ENCODE results near the gene RFPL4A.
A peak's percentile ranks its signal among the peaks of the same experiment; 100 is the strongest.

RFPL4A gene

DNA sequence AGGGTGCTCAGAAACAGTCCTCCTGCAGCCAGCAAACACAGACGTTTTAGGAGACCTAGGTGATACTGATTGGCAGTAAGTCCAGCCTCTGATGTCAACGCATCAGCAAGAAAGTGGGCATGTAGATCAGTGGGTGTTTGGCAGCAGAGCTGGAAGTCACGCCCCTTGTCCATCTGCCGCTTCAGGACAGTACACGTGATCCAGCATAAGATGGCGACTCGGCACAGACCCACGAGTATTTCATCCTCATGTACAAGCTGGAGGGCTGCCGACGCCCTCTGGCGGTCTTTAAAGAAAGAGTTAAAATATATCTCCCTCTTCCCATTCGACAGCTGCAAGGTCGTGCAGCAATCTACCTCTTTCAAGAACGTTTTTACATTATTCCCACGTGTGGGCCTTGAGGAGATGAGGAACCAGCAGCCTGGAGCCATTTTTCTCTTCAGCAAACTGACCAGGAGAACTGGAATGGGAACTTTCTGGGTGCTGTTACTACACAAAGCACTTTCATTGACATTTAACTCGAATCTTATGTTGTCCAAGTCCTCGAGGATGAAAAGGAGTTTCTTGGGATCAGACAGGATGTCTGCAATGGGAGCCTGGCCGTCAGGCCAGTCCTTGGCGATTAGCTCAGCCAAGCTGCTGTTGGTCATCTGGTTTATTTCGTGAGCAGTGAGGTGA, 50.6 kb downstream of the RFPL4A start:
- DNase-seq, result peak; percentile 86

DNA sequence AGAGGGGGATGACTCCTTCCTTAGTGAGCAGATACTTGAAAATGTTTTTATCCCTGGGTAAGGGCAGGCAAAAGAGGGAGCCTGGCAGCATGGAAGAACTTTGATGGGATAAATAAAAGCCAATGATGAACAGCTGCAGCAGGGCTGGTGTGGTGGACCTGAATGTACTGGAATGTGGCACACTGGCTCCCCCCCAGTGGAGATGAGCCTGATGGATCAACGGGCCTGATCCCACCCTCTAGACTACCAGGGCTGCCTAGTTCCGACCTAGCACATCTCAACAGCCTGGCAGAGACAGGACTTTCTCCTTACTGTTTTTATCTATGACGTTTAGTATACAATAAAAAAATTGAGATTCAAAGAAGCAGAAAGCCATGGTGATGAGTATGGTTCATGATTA, 52.4 kb downstream of the RFPL4A start:
- DNase-seq, result no peak

DNA sequence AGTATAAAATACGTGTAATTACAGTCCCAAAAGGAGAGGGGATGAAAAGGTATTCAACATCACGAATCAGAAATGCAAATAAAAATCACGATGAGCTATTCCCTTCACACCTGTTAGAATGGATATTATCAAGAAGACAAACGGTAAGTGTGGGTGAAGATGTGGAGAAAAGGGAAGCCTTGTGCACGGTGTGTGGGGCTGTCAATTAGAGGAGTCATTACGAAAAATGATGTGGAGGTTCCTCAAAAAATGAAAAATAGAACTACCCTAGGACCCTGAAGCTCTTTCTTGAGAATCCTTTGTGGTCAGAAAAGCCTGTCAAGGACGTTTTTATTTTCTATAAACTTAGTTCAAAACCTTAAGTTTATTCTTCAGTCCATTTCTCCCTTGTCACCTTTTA, 53.6 kb downstream of the RFPL4A start:
- no peak for DNase-seq
